Gastroesophageal sphincter (tissue), 3 donors: ENCODE measurements around the gene NPLOC4.

Experiments
- EP300 ChIP-seq: sonication (generic); formaldehyde crosslinking; IDR thresholded peaks from one replicate; pipeline ENCODE4 v1.6.1; 2017; ENCODE audit warnings: antibody characterized with exemption, mild to moderate bottlenecking
- TF ChIP-seq, protein P1 (sequence below), 4 experiments: fragments of 200-600 bp in 2 of 4; fragments of 450-650 bp in 2 of 4; sonication (generic) in 1 of 4; IDR thresholded peaks; one replicate each; pipeline ENCODE4 v1.5.1; 2017 to 2019; ENCODE audit warnings: antibody characterized with exemption in 4 of 4, mild to moderate bottlenecking in 2 of 4, moderate library complexity in 2 of 4

DNA sequence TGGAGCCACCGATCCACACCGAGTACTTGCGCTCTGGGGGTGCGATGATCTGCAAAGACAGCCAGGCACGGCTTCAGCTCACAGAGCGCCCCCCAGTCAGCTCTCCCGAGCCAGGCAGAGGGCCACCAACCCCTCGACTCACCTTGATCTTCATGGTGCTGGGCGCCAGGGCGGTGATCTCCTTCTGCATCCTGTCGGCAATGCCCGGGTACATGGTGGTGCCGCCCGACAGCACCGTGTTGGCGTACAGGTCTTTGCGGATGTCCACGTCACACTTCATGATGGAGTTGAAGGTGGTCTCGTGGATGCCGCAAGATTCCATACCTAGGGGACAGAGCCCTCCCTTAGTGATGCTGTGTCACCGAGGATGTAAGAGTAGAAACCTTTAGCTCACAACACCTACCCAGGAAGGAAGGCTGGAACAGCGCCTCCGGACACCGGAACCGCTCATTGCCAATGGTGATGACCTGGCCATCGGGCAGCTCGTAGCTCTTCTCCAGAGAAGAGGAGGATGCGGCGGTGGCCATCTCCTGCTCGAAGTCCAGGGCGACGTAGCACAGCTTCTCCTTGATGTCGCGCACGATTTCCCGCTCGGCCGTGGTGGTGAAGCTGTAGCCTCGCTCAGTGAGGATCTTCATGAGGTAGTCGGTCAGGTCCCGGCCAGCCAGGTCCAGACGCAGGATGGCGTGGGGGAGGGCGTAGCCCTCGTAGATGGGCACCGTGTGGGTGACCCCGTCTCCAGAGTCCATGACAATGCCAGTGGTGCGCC lies 125.9 kb downstream of the NPLOC4 start:
- TF ChIP-seq, protein P1, sequence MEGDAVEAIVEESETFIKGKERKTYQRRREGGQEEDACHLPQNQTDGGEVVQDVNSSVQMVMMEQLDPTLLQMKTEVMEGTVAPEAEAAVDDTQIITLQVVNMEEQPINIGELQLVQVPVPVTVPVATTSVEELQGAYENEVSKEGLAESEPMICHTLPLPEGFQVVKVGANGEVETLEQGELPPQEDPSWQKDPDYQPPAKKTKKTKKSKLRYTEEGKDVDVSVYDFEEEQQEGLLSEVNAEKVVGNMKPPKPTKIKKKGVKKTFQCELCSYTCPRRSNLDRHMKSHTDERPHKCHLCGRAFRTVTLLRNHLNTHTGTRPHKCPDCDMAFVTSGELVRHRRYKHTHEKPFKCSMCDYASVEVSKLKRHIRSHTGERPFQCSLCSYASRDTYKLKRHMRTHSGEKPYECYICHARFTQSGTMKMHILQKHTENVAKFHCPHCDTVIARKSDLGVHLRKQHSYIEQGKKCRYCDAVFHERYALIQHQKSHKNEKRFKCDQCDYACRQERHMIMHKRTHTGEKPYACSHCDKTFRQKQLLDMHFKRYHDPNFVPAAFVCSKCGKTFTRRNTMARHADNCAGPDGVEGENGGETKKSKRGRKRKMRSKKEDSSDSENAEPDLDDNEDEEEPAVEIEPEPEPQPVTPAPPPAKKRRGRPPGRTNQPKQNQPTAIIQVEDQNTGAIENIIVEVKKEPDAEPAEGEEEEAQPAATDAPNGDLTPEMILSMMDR (IDR thresholded peaks at IDR 0.05): no peak
- no peak for TF ChIP-seq EP300
